HG03378 (cell line): ENCODE measurements around the gene INSR.

Experiments
- ATAC-seq: cut with Tn5 transposase; IDR thresholded peaks from one replicate; pipeline ENCODE4 v1.9.1; 2021; ENCODE audit warnings: mild to moderate bottlenecking, moderate library complexity; ENCODE audit not compliant: unreplicated experiment

INSR gene

DNA sequence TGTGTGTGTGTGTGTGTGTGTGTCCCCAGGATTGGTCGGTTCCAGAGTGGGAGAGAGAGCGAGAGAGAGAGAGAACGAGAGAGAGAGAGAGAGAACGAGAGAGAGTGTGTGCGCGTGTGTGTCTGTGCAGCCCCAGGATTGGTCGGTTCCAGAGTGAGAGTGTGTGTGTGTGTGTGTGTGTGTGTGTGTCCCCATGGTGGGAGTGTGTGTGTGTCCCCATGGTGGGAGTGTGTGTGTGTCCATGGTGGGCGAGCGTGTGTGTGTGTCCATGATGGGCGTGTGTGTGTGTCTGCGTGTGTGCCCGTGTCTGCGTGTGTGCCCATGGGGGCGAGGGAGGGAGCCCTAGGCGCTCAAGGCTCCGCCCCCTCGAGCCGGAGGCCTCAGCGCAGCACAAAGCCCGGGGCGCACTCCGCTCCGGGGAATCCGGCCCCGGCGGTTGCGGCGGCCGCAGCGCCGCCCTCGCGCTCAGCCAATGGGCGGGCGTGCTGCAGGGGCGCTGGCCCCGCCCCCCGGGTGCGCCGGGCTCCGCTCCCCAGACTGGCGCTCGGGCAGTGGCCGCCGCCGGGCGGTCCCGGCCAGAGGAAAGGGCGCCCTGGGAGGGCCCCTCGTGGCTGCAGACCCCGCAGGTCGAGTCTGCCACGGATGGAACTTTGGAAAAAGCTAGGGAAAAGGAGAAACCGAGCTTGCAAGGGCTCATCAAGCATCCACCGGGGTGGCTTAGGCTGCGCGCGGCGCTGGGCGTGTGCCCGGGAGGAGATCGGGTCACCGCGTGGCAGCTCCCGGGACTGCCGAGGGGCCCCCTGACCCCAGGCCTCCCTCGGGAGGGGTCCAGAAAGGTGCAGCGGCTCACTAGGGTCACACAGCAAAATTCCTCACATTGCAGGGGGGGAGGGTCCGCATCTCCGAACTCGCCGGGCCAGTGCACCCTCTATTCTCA is 96.2 kb downstream of the INSR start:
- ATAC-seq = no peak

DNA sequence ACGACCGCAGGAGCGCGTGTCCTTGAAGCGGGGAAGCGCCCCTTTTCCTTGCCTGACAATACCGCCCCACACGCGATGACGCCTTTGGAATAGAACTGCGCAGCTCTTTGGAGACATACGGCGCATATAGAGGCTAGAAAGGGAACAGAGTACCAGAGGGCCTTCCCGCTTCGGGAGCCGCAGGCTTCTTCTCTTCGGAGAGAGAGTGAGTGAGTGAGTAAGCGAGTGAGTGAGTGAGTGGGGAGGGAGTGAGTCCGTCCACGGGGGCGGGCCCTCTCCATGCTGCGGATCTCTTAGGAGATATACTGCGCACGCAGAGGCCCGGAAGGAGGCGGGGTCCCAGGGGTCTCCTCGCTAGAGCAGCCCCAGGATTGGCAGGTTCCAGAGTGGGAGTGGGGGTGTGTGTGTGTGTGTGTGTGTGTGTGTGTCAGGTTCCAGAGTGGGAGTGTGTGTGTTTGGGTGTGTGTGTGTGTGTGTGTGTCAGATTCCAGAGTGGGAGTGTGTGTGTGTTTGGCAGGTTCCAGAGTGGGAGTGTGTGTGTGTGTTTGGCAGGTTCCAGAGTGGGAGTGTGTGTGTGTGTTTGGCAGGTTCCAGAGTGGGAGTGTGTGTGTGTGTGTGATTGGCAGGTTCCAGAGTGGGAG is 97.0 kb downstream of the INSR start:
- peak; percentile 56 for ATAC-seq

DNA sequence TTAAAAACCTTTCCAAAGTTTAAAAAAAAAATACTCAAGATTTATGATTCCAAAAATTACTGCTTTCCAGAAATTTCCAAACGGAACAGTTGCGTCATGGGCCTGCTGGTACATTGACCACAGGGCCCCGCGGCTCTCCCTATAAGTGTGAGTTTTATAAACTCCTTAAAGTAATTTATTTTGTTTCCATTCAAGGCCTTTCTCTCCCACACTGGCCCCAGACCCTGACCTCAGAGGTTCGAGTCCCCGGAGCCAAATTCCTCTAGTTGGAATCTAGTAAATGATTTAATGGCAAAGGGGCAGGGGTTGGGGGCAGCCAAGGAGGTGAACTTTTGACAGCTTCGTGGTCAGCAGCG is 97.5 kb downstream of the INSR start:
- ATAC-seq = no peak

DNA sequence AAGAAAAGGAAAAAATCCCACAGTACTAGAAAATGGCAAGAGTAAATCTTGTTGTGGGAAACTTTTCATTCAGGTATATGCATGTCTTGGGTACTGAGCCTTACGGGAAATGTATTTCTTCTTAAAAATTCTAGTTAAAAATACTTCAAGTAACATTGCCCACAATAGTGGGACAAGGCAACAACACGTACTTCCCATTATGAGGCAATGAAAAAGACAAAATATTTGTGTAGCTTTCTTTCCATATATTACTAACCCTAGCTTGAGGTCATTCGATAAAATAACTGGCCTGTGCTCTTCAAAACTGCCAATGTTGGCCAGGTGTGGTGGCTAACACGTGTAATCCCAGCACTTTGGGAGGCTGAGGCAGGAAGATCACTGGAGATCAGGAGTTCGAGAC is 99.2 kb downstream of the INSR start:
- no peak for ATAC-seq

DNA sequence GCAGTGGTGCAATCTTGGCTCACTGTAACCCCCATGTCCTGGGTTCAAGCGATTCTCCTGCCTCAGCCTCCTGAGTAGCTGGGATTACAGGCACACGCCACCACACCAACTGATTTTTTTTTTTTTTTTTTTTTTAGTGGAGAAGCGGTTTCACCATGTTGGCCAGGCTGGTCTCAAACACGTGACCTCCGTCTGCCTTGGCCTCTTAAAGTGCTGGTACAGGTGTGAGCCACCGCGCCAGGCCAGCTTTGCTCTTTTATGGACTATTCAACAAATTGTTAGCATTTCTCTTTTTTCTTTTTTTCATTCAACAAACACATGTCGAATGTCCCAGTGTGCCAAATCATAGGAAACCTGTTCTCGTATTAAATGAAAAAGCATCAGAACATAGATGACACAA is 99.6 kb downstream of the INSR start:
- no peak for ATAC-seq

DNA sequence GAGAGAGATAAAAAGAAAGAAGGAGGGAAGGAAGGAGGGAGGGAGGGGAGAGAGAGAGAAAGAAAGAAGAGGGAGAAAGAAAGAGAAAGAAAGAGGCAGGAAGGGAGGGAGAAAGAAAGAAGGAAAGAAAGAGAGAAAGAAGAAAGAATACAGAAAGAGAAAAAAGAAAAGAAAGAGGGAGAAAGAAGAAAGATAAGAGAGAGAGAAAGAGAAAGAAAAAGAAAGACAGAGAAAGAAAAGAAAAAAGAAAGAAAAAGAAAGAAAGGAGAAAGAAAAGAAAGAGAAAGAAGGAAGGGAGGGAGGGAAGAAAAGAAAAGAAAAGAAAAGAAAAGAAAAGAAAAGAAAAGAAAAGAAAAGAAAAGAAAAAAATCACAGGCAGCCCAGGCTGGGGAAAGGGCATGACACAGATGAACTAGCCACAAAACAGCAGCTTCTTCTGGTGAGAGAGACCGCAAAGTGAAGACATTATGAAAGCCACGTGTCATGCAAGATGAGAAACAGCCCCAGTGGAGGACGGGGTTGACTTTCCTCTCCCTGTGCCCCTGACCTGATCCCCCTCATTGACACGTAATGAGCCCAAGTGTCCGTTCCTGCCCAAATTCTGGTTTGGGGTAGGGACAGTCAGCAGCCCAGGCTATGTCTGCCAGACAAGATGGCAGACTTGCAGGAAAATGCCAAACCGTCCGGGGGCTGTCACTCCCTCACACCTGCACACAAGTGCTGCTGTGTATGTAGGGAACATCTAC is 102.1 kb downstream of the INSR start:
- ATAC-seq = no peak

DNA sequence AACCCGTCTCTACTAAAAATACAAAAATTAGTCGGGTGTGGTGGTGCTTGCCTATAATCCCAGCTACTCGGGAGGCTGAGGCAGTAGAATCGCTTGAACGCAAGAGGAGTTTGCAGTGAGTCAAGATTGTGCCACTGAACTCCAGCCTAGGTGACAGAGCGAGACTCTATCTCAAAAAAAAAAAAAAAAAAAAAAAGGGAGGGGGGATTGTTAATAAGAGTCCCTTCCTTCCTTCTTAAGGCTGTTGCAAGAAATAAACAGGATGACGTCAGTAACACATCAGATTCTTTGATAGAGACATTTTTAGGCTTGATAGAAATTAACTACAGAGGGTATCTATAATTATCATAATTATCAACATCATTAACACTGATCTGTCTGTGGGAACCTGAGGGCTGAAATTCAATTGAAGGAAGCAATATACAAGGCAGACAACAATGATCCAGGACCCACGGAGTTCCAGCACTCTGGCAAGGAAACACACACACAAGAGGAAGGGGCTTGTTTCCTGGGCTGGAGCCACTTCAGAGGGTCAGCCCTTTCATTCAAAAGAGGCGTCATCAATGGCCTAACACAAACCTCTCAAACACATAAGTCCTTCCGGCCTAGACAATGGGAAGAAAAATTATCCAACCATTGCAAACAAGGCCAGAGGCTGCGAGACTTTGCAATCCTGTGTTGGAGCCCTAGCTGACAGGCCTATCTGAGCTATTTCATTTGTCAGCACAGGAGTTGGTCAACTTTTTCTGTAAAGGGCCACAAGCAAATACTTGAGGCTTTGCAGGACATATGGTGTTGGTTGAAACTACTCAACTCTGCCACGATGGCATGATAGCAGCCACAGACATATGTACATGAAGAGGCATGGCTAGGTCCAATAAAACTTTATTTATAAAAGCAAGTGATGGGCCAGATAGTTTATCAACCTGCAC is 105.2 kb downstream of the INSR start:
- no peak for ATAC-seq

DNA sequence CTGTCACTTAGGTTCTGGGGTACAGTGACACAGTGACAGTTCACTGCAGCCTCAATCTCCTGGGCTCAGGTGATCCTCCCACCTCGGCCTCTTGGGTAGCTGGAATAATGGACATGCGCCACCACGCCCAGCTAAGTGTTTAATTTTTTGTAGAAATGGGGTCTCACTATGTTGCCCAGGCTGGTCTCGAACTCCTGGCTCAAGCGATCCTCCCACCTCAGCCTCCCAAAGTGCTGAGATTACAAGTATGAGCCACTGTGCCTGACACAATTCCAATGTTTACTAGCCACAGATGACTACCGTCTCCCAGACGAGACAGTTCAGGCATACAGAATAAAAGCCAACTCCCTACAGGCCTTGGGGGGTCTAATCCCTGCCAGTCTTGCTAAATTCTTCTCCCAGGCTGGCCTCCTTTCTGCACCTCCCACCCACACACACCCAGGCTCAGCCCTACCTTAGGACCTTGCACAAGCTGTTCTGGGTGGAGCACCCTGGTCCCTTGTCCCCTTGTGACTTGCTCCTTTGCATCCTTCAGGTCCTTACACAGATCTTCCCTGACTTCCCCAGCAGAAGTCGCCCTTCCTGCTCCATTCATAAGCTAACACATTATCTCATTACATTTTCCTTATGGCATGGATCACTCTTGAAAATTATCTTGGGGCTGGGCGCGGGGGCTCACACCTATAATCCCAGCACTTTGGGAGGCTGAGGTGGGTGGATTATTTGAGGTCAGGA is 106.4 kb downstream of the INSR start:
- no peak for ATAC-seq

DNA sequence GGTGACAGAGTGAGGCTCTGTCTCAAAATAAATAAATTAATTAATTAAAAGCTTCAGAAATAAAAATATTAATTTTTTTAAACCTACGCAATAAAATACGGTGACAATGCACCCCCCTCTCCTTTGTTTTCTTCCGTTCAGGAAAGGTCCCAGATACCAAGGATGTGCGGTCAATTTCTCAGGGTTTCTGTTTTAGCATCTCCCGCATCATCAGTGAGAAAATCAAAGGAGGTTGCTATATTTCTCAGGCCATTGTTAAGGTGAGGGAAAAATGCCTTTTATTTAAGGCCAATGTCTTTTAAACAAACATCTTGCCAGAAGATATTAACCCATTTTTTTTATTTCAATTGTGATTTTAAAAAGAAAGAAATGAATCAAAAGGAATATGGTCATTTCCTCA is 111.7 kb downstream of the INSR start:
- ATAC-seq = no peak

DNA sequence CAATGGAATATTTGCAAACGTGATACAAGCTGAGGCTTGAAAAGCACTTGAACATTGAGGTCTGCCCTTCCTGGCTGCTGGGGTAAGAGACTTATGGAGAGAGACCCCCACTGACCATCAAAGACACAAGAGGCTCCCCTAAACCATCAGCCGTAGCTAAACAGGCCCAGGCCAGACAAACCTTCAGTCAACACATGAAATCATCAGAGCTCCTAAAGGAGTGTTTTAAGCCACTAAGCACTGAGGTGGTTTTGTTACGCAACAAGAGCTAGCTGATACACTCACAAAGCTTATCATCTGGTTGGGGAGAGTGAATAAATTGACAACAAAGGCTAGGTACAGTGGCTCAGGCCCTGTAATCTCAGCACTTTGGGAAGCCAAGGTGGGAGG is 114.3 kb downstream of the INSR start:
- ATAC-seq = no peak

DNA sequence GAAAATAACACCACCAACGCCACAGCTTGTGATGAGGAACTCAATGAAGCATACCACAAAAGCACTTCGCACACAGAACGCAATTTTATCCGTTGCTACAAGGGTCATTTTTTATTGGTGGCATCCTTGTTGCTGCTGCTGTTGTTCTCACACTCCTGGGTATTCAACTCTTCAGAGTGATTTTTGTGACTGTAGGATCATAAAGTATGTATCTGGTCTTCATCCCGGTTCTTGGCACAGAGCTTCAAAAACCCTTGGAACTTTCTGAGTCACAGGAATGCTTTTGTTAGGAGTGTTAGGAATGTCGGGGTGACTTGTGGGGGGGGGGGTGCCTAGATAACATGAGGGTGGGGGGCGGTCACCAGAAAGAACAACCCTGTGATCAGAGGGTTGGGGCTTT is 116.3 kb downstream of the INSR start:
- ATAC-seq = no peak

DNA sequence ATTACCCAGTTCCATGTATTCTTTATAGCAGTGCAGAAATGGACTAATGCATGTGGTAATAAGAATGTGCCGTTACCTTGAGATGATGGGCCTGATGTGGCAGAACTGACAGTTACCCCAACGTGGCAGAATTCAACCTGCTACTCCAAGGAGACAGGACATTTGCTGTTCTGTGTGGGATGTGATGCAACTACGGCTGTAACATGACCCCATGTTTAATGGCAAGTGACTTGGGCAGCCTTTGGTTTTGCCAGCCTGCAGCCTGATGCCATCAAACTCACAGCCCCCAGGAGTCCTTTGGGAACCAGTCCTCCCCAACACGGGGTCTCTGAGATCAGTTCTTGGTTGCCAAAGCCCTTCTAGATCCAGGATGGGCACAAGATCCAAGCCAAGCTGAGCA is 117.4 kb downstream of the INSR start:
- no peak for ATAC-seq

DNA sequence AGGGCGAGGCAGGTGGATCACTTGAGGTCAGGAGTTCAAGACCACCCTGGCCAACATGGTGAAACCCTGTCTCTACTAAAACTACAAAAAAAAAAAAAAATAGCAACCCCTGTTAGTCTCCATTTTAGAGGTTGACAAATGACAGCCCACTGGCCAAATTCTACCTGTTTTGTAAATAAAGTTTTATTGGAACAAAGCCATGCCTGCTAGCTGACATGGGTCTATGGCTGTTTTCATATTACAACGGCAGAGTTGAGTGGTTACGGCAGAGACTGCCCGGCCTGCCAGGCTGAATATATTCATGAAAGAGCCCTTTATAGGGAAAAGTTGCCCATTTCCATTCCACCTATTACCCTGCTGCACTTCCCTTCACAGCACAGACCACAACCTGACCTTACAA is 121.4 kb downstream of the INSR start:
- ATAC-seq = no peak

DNA sequence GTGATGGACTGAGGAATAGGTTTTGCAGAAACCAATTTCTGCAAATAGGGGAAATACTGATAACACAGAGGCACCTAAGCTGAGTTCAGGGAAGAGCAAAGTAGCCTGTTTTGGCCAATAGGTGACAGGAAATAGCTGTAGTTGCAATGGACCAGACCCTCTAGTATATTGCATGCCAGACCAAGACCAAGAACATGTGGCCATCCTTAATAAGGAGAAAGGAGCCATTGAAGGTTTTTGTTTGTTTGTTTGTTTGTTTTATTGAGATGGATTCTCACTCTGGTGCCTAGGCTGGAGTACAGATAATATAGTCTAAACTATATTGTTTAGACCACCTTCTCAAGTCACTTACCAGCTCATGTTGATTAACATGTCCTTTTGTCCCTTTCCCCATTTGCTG is 123.2 kb downstream of the INSR start:
- no peak for ATAC-seq

DNA sequence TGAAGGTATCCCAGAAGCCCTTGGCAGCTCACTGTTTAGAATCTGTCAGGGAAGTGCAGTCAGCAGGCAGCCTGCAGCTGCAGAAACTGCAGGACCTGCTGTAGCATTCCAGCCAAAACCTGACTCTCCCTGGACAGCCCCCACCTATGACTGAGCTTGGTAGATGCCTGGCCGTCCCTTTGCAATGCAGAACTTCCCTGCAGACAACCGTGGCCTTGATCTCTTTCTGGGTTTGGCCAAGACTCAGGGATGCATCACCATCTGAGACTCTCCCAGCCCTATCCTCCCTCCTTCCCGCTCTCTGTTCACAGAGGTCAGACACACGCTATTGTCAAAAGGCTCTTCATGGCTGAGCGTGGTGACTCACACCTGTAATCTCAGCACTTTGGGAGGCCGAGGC is 125.3 kb downstream of the INSR start:
- ATAC-seq = no peak

DNA sequence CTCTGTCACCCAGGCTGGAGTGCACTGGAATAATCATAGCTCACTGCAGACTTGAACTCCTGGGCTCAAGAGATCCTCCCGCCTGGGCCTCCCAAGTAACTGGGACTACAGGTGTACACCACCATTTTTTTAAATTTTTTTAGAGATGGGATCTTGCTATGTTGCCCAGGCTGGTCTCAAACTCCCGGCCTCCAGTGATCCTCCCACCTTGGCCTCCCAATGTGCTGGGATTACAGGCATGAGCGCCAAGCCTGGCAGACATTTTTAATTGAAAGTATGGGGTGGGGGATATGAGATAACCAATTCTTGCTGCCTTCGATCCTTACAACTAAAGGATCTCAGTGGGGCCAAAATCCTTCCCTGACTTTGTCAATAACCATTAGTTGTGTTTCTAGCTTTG is 132.9 kb downstream of the INSR start:
- no peak for ATAC-seq

DNA sequence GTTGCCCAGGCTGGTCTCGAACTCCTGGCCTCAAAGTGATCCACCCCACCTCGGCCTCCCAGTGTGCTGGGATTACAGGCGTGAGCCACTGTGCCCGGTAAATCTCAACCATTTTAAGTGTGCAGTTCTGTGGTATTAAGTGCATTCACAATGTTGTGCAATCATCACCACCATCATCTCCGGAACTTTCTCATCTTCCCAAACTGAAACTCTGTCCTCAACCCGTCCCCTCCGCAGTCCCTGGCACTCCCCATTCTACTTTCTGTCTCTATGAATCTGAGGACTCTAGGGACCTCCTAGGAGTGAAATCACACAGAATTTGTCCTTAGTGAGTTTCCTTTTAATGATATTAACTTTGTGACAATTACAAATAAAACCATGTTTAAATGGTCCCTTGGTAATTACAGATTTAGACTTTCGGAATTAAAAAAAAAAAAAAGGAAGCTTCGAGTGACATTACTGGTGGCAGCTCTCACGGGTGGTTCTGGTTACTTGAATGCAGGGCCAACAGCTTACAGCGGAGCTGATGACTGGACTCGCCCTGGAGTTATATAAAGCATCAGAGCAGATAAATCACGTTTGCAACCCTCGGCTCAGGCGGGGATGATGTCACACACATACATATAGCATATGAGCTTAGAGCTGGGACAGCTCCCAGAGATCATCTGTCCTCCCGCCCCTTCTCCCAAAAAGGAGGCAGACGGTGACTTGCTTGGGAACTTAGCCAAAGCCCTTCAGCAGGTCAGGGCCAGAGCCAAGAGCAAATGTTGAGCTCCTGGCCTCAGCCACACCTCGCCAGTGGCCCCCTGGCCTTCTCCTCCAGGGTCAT is 134.9 kb downstream of the INSR start:
- no peak for ATAC-seq

DNA sequence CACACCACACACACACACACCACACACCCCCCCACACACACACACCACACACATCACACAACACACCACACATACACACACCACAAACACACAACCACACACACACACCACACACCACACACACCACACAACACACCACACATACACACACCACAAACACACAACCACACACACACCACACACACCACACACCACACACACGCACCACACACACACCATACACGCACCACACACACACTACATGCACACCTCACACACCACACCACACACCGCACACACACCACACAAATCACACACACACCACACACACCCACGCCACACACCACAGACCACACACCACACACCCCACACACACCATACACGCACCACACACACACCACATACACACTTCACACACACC is 141.2 kb downstream of the INSR start:
- no peak for ATAC-seq

DNA sequence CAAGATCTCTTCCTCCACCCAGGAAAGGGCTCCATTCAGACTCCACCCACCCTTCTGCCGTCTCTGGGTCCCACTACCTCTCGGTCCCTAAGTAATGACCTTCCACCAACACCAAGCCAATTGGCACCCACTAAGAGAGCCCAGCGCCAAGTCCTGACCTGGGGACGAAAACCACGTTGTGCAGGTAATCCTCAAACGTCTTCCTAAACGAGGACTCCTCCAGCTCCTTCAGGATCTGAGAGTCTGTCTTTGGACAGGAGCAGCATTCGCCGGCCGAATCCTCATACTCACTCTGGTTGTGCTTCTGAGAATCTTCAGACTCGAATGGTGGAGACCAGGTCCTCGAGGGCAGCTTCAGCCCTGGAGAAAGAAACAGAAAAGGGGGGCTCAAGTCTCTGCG is 141.6 kb downstream of the INSR start:
- no peak for ATAC-seq
